Eye (tissue), 1 donor: ENCODE data around the gene NRXN3.

Experiments
- DNase-seq: peaks from one replicate; pipeline ENCODE4 v3.0.0-alpha.2; 2015

The NRXN3 gene

GRCh38 chr14:78248501-78249090 lies 78.4 kb downstream of the NRXN3 start:
- DNase-seq: peak; percentile 60

GRCh38 chr14:78251308-78251707 lies 81.1 kb downstream of the NRXN3 start:
- no peak for DNase-seq

GRCh38 chr14:78253986-78254385 lies 83.8 kb downstream of the NRXN3 start:
- DNase-seq: no peak

GRCh38 chr14:78254911-78255461 lies 84.8 kb downstream of the NRXN3 start:
- no peak for DNase-seq

GRCh38 chr14:78259831-78260230 lies 89.7 kb downstream of the NRXN3 start:
- DNase-seq: no peak

GRCh38 chr14:78278464-78279250 lies 108.5 kb downstream of the NRXN3 start:
- no peak for DNase-seq

- DNase-seq: no peak
Measured at GRCh38 chr14:78282437-78282836, 112.3 kb downstream of the NRXN3 start.

- no peak for DNase-seq
Measured at GRCh38 chr14:78286210-78286609, 116.0 kb downstream of the NRXN3 start.

- no peak for DNase-seq
Measured at GRCh38 chr14:78292003-78292402, 121.8 kb downstream of the NRXN3 start.

- peak; percentile 68 for DNase-seq
Measured at GRCh38 chr14:78297858-78298257, 127.7 kb downstream of the NRXN3 start.

GRCh38 chr14:78298298-78298697 lies 128.1 kb downstream of the NRXN3 start:
- no peak for DNase-seq

- DNase-seq: no peak
Measured at GRCh38 chr14:78302841-78303240, 132.7 kb downstream of the NRXN3 start.

GRCh38 chr14:78307671-78308070 lies 137.5 kb downstream of the NRXN3 start:
- DNase-seq: peak; percentile 38

- DNase-seq: no peak
Measured at GRCh38 chr14:78308079-78308478, 137.9 kb downstream of the NRXN3 start.

- peak; percentile 45 for DNase-seq
Measured at GRCh38 chr14:78310272-78310671, 140.1 kb downstream of the NRXN3 start.

GRCh38 chr14:78313499-78313898 lies 143.3 kb downstream of the NRXN3 start:
- no peak for DNase-seq

GRCh38 chr14:78314484-78314883 lies 144.3 kb downstream of the NRXN3 start:
- no peak for DNase-seq

- DNase-seq: no peak
Measured at GRCh38 chr14:78316052-78316451, 145.9 kb downstream of the NRXN3 start.

GRCh38 chr14:78316786-78317185 lies 146.6 kb downstream of the NRXN3 start:
- DNase-seq: no peak

GRCh38 chr14:78319406-78319805 lies 149.2 kb downstream of the NRXN3 start:
- DNase-seq: no peak

GRCh38 chr14:78319887-78320635 lies 149.9 kb downstream of the NRXN3 start:
- peak; percentile 35 for DNase-seq

GRCh38 chr14:78324353-78324752 lies 154.2 kb downstream of the NRXN3 start:
- DNase-seq: no peak

- DNase-seq: no peak
Measured at GRCh38 chr14:78325911-78326310, 155.7 kb downstream of the NRXN3 start.
